ENCODE results near the gene S100A10.

DNA sequence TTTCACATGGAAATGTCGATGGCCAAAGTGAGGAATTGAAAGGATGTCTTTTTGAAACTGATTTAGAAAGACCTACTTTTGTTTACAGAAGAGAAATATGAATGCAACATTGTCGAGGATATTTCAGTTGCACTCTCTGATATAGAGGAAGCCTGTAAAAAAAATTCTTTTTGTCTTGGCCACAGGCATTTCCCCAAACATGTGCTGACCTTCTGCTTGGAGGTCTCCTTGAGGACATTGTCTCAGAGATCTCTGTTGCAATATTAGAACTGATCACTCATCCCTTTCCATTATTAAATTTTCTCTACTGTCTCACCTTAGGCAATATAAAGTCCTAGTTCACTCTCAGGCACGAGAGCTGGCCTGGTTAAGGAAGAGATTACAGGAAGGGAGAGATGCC is 27.2 kb upstream of the S100A10 start:
- TF ChIP-seq, protein P1, sequence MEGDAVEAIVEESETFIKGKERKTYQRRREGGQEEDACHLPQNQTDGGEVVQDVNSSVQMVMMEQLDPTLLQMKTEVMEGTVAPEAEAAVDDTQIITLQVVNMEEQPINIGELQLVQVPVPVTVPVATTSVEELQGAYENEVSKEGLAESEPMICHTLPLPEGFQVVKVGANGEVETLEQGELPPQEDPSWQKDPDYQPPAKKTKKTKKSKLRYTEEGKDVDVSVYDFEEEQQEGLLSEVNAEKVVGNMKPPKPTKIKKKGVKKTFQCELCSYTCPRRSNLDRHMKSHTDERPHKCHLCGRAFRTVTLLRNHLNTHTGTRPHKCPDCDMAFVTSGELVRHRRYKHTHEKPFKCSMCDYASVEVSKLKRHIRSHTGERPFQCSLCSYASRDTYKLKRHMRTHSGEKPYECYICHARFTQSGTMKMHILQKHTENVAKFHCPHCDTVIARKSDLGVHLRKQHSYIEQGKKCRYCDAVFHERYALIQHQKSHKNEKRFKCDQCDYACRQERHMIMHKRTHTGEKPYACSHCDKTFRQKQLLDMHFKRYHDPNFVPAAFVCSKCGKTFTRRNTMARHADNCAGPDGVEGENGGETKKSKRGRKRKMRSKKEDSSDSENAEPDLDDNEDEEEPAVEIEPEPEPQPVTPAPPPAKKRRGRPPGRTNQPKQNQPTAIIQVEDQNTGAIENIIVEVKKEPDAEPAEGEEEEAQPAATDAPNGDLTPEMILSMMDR (IDR thresholded peaks at IDR 0.05; ENCODE audit: insufficient read depth, low read depth, low read length), result no peak
- no peak for TF ChIP-seq EZH2 (IDR thresholded peaks at IDR 0.05; ENCODE audit: insufficient read depth, low read length)

All from astrocyte (in vitro differentiated cells and primary cell).